ENCODE results near the gene MOB4.

DNA sequence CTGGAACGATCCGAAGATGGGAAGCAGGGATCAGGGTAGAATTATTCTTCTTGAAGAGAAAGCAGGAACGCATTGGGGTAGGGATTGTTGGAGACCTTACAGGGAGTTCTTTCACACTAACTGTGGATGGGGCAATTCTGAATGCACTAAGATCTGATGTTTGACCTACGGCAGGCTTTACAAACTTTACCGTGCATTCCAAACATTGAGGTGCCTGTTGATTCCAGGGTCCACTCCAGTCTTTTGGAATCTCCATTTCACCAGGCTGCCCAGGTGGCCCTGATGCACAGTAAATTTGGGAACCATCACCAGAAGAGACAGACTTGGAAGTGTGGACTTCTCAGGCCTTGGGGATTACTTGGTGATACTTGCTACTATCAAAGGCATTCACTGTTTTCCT lies 82.6 kb downstream of the MOB4 start:
- TF ChIP-seq, protein P1, sequence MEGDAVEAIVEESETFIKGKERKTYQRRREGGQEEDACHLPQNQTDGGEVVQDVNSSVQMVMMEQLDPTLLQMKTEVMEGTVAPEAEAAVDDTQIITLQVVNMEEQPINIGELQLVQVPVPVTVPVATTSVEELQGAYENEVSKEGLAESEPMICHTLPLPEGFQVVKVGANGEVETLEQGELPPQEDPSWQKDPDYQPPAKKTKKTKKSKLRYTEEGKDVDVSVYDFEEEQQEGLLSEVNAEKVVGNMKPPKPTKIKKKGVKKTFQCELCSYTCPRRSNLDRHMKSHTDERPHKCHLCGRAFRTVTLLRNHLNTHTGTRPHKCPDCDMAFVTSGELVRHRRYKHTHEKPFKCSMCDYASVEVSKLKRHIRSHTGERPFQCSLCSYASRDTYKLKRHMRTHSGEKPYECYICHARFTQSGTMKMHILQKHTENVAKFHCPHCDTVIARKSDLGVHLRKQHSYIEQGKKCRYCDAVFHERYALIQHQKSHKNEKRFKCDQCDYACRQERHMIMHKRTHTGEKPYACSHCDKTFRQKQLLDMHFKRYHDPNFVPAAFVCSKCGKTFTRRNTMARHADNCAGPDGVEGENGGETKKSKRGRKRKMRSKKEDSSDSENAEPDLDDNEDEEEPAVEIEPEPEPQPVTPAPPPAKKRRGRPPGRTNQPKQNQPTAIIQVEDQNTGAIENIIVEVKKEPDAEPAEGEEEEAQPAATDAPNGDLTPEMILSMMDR (IDR thresholded peaks at IDR 0.05; ENCODE audit: low read length), result no peak
- no peak for TF ChIP-seq EZH2 (IDR thresholded peaks at IDR 0.05; ENCODE audit: borderline replicate concordance, low read length)
